GM18951 (cell line): Measurements from ENCODE around the gene TXNDC15.

Experiments used
- POLR2A ChIP-seq: IDR thresholded peaks from 4 replicates; pipeline ENCODE4 v1.6.1; 2011; ENCODE audit warnings: mild to moderate bottlenecking; ENCODE audit not compliant: insufficient read length, insufficient read depth; ENCODE audit errors: extremely low read depth
- in situ Hi-C: fragments of 300-500 bp; cut with MboI; formaldehyde crosslinking; loops from one replicate; pipeline ENCODE4 v1.12.0; 2022; ENCODE audit warnings: low sequenced_read_pairs, mixed read lengths, inconsistent platforms; ENCODE audit not compliant: unreplicated experiment

Gene TXNDC15

GRCh38 chr5:134920848-134921575, 46.8 kb downstream of the TXNDC15 start:
- in situ Hi-C loops = no loop called here
- TF ChIP-seq POLR2A = no peak

DNA sequence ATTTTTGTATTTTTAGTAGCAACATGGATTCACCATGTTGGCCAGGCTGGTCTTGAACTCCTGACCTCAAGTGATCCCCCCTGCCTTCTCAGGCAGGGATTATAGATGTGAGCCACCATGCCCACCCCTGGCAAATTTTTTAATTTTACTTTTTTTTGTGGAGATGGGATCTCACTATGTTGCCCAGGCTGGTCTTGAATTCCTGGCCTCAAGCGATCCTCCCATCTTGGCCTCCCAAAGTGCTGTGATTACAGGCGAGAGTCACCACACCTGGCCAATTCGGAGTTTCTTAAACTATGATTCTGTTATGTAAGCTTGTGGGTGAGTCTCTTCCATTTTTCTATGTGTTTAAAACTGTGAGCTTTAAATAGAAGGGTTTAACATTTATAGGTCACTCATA, 58.3 kb downstream of the TXNDC15 start:
- in situ Hi-C loops = no loop called here

GRCh38 chr5:134934202-134934601, 60.0 kb downstream of the TXNDC15 start:
- no peak for TF ChIP-seq POLR2A
- in situ Hi-C loops = no loop called here

More for the DNA sequence above, 58.3 kb downstream of the TXNDC15 start:
- TF ChIP-seq POLR2A = no peak

DNA sequence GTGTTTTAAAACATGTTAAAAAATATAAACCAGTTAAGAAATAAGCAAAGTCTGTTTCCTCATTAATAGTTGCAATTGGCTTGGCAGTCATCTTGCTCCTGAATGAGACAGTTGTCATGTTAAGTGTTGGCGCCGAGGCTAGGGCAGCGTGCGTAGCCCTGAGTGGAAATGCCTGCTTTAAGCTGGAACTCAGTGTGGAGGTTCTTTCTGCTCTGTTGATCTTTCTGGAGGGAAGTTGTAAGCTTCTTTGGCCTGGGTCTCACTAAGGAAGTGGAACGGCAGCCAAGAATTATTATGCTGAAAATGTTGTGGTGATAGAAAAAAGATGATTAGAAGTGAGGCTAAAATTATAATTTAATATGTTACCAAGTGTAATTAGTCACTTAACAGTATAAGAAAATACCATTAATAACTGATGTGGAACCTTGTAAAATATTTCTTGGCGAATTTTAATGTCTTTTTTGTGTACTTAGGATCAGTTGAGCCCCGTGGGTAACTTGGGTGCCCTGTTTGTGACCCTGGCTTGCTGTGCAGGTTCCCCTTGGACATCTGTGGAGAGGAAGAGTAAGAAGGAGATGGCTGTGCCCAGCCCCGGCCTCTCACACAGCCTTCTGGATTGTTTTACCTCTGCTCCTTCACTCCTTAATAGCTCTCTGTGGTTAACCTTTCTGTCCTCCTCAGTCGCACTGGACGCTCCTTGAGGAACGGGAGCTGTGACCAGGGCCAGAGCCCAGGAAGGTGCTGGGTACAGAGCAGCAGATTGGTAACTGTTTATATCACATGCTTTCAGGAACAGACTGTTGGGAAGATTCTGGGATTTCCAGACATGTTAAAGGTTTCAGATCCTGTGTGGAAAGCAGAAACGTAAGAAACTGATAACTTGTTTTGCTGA, 61.8 kb downstream of the TXNDC15 start:
- no peak for TF ChIP-seq POLR2A
- in situ Hi-C loops = no loop called here

DNA sequence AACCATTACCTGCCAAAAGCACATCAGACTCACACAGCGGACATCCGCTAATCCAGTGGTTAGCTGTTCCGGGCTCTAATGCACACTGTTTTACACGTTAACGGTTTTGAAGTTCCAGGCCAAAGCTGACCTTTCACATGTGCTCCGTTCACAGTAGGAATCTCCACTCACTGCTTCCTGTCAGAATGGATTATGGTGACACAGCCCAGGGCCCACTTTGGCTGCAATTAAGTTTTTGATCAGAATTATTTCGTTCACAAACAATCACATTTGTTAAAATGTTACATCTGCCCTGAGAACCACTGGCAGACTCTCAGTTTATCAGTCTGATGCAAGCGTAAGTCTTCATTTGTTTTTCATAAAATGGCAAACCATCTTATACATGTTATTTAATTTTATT, 63.4 kb downstream of the TXNDC15 start:
- in situ Hi-C loops = no loop called here
- no peak for TF ChIP-seq POLR2A

- in situ Hi-C loops = no loop called here
- TF ChIP-seq POLR2A = no peak
Measured at GRCh38 chr5:134938030-134938429, 63.9 kb downstream of the TXNDC15 start.

- in situ Hi-C loops = no loop called here
- TF ChIP-seq POLR2A = no peak
Measured at GRCh38 chr5:134939500-134939899, 65.3 kb downstream of the TXNDC15 start.

DNA sequence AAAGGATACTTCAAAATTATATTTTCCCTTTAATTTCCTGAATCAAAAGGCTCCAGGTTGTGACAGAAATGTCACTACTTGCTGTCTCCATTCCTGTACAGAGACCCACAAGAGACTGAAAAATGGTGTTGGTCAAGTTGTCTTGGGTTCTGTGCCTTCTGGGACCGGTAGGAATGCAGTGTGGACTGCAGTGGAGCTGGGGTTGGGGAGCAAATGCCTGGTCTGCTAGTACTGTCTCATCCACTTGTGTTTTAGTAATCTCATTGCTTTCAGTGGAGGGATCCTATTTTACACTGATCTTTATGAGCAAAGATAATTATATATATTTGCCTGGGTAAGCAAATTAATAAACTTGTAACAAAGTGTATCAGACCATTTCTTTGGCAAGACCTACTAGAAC, 69.4 kb downstream of the TXNDC15 start:
- in situ Hi-C loops = no loop called here
- no peak for TF ChIP-seq POLR2A

DNA sequence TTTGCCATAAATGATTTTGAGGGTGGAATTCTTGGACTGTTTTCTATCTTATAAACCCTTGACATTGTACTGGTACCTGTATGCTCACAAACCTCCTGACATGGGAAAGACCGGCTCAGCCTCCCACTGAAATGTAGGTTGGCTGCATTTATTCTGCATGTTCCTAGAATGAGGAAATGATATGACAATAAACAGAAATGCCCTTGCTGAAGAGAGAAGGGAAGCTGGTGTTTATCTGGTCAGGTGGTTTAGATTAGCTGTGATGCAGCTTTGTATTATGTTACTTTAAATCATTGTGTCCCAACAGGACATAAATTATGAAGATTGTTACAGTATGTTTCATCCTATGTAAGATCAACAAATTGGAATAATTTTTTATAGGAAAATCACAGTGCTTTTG, 70.5 kb downstream of the TXNDC15 start:
- in situ Hi-C loops = no loop called here
- TF ChIP-seq POLR2A = no peak

- TF ChIP-seq POLR2A = no peak
- in situ Hi-C loops = no loop called here
Measured at GRCh38 chr5:134945041-134945440, 70.9 kb downstream of the TXNDC15 start.

DNA sequence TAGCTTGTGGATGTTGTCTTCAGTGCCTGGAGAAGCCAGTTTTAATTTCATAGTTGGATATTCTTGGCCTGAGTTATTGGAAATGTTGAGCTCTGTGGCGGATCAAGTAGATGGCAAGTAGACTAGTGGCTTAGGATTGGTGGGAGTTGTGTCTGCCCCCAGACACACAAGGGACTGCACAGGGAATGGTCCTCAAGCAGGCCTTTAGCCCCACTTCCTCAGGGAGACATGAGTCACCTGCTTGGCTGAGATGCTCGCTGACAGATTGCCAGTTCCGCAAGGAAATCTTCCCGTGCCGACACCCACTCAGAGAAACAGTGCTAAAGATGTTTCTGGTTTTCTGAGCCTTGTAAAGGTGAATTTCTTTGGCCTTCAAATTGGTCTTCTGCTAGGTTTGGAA, 74.7 kb downstream of the TXNDC15 start:
- in situ Hi-C loops = no loop called here
- TF ChIP-seq POLR2A = no peak

DNA sequence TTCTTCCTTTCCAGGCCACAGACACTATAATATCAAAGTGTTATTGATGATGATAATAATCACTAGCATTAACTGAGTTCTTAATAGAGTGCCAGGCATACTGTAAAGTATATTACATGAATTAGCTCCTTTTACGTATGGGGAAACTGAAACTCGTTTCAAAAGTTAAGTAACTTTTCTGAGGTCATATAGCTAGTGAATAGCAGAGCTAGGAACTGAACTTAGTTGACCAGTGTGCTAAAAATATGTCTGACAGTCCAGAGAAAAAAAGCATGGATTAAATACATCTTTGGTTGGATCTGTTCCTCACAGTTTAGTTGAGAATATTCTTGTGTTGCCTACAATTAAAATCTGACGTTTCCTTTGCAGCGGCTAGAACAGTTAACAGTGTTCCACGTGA, 75.1 kb downstream of the TXNDC15 start:
- in situ Hi-C loops = no loop called here
- no peak for TF ChIP-seq POLR2A
